SK-N-SH treated with all-trans-retinoic acid at 6 μM for 48 hours (cell line): ENCODE results near the gene SNX15.
A peak's percentile ranks its signal among the peaks of the same experiment; 100 is the strongest.
"Not testable (repeated sequence)": the region's sequence is repeated elsewhere in the genome, so short reads cannot be mapped to it uniquely, and the experiment has no call there.

Experiments
- ATAC-seq: fragments of 200-7000 bp; cut with Tn5 transposase; 3 replicates; pipeline ENCODE4 v1.9.1; 2020; ENCODE audit warnings: mild to moderate bottlenecking, moderate library complexity
- ARNTL ChIP-seq: fragments of 450-650 bp; formaldehyde crosslinking; IDR thresholded peaks from 2 replicates; pipeline ENCODE4 v1.5.0; 2020; ENCODE audit warnings: low read depth, mild to moderate bottlenecking, moderate library complexity, borderline replicate concordance
- BACH2 ChIP-seq: fragments of 250-450 bp; sonication (Bioruptor Pico); IDR thresholded peaks from 2 replicates; pipeline ENCODE4 v1.9.0; 2021; ENCODE audit warnings: mild to moderate bottlenecking, borderline replicate concordance
- CSDC2 ChIP-seq: fragments of 250-450 bp; sonication (Bioruptor Pico); IDR thresholded peaks from 2 replicates; pipeline ENCODE4 v1.5.0; 2020; ENCODE audit warnings: mild to moderate bottlenecking, moderate library complexity
- ESRRG ChIP-seq: fragments of 250-450 bp; sonication (Bioruptor Pico); IDR thresholded peaks from 2 replicates; pipeline ENCODE4 v1.6.1; 2021; ENCODE audit warnings: mild to moderate bottlenecking
- GLIS3 ChIP-seq: fragments of 250-450 bp; sonication (Bioruptor Pico); IDR thresholded peaks from 2 replicates; pipeline ENCODE4 v1.5.0; 2020; ENCODE audit warnings: mild to moderate bottlenecking, moderate library complexity
- OSR1 ChIP-seq: fragments of 250-450 bp; sonication (Bioruptor Pico); IDR thresholded peaks from 2 replicates; pipeline ENCODE4 v1.8.0; 2022; ENCODE audit warnings: moderate library complexity, mild to moderate bottlenecking, inconsistent platforms
- RARB ChIP-seq: fragments of 250-450 bp; sonication (Bioruptor Pico); IDR thresholded peaks from 2 replicates; pipeline ENCODE4 v1.8.0; 2021; ENCODE audit warnings: mild to moderate bottlenecking, moderate library complexity
- TCF4 ChIP-seq: fragments of 250-450 bp; sonication (Bioruptor Pico); IDR thresholded peaks from 2 replicates; pipeline ENCODE4 v1.8.0; 2021; ENCODE audit warnings: mild to moderate bottlenecking, moderate library complexity, borderline replicate concordance
- TOX ChIP-seq: fragments of 250-450 bp; sonication (Bioruptor Pico); IDR thresholded peaks from 2 replicates; pipeline ENCODE4 v1.8.0; 2021; ENCODE audit warnings: mild to moderate bottlenecking, moderate library complexity, borderline replicate concordance
- ZC3H10 ChIP-seq: fragments of 250-450 bp; sonication (Bioruptor Pico); IDR thresholded peaks from 2 replicates; pipeline ENCODE4 v1.5.1; 2021; ENCODE audit warnings: mild to moderate bottlenecking, moderate library complexity
- ZFP3 ChIP-seq: fragments of 250-450 bp; sonication (Bioruptor Pico); IDR thresholded peaks from 2 replicates; pipeline ENCODE4 v1.5.0; 2020; ENCODE audit warnings: mild to moderate bottlenecking, moderate library complexity
- ZFP30 ChIP-seq: fragments of 450-650 bp; formaldehyde crosslinking; IDR thresholded peaks from 2 replicates; pipeline ENCODE4 v1.5.0; 2022; ENCODE audit warnings: mild to moderate bottlenecking, moderate library complexity
- ZNF565 ChIP-seq: fragments of 450-650 bp; formaldehyde crosslinking; conservative IDR thresholded peaks from 2 replicates; pipeline ENCODE4 v1.5.0; 2020; ENCODE audit warnings: low read depth, mild to moderate bottlenecking, moderate library complexity
- ZNF8 ChIP-seq: fragments of 450-650 bp; formaldehyde crosslinking; IDR thresholded peaks from 2 replicates; pipeline ENCODE4 v1.5.0; 2020; ENCODE audit warnings: mild to moderate bottlenecking, moderate library complexity
- TF ChIP-seq, protein P1 (sequence below): fragments of 250-450 bp; sonication (Bioruptor Pico); IDR thresholded peaks from 2 replicates; pipeline ENCODE4 v1.5.0; 2020; ENCODE audit warnings: mild to moderate bottlenecking, moderate library complexity
- TF ChIP-seq, protein P2 (sequence below): fragments of 250-450 bp; sonication (Bioruptor Pico); IDR thresholded peaks from 2 replicates; pipeline ENCODE4 v1.8.0; 2020; ENCODE audit warnings: mild to moderate bottlenecking, moderate library complexity, borderline replicate concordance
- TF ChIP-seq, protein P3 (sequence below): fragments of 250-450 bp; sonication (Bioruptor Pico); IDR thresholded peaks from 2 replicates; pipeline ENCODE4 v1.5.1; 2020; ENCODE audit warnings: low read depth, mild to moderate bottlenecking, moderate library complexity
- TF ChIP-seq, protein P4 (sequence below): fragments of 250-450 bp; sonication (Bioruptor Pico); IDR thresholded peaks from 2 replicates; pipeline ENCODE4 v1.5.1; 2021; ENCODE audit warnings: mild to moderate bottlenecking, moderate library complexity

The SNX15 gene, protein sequence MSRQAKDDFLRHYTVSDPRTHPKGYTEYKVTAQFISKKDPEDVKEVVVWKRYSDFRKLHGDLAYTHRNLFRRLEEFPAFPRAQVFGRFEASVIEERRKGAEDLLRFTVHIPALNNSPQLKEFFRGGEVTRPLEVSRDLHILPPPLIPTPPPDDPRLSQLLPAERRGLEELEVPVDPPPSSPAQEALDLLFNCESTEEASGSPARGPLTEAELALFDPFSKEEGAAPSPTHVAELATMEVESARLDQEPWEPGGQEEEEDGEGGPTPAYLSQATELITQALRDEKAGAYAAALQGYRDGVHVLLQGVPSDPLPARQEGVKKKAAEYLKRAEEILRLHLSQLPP

DNA sequence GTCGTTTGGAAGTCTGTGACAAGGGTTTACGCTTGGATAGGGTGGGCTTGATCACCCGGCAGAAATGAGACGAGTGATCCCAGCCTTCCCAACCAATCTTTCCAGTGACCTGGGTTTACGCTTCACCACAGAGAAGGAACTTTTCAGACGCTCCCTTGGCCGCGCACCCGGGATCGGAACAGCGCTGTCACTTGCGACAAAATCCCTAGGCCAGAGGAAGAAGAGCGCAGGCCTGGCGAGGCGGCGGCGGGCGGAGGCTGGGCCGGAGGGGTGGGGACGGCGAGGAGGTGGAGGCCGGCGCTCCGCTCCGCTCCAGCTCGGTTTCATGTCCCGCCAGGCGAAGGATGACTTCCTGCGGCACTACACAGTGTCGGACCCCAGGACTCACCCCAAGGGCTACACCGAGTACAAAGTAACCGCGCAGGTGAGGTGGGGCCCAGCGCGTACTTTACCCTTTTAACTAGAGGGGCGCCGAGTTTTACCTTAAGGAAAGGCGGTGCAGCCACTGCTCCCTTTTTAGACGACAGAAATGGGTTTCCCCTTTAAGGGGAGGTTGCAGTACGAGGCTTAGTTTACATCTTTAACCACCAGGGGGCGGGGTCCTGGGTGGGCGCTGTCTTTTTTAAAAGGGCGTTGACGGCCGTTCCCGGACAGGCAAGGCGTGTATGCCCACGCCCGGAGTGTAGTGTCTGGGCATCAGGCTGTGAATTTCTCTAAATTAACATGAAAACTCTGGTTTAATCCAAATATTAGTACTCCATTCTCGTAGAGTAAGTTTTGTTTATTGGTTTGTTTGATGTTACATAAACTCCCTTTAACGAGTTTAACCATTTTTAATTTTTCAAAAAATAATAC, at the start of gene SNX15:
Gene SNX15 (plus strand): TSS at position 227 of the 855 bp plus-strand sequence. CDS start 99 bp downstream, at position 326.
- no peak for TF ChIP-seq TCF4 (CRISPR knock-in tag)
- no peak for TF ChIP-seq TOX (CRISPR knock-in tag)
- TF ChIP-seq, protein P1, sequence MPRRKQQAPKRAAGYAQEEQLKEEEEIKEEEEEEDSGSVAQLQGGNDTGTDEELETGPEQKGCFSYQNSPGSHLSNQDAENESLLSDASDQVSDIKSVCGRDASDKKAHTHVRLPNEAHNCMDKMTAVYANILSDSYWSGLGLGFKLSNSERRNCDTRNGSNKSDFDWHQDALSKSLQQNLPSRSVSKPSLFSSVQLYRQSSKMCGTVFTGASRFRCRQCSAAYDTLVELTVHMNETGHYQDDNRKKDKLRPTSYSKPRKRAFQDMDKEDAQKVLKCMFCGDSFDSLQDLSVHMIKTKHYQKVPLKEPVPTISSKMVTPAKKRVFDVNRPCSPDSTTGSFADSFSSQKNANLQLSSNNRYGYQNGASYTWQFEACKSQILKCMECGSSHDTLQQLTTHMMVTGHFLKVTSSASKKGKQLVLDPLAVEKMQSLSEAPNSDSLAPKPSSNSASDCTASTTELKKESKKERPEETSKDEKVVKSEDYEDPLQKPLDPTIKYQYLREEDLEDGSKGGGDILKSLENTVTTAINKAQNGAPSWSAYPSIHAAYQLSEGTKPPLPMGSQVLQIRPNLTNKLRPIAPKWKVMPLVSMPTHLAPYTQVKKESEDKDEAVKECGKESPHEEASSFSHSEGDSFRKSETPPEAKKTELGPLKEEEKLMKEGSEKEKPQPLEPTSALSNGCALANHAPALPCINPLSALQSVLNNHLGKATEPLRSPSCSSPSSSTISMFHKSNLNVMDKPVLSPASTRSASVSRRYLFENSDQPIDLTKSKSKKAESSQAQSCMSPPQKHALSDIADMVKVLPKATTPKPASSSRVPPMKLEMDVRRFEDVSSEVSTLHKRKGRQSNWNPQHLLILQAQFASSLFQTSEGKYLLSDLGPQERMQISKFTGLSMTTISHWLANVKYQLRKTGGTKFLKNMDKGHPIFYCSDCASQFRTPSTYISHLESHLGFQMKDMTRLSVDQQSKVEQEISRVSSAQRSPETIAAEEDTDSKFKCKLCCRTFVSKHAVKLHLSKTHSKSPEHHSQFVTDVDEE (CRISPR knock-in tag): no peak
- TF ChIP-seq, protein P2, sequence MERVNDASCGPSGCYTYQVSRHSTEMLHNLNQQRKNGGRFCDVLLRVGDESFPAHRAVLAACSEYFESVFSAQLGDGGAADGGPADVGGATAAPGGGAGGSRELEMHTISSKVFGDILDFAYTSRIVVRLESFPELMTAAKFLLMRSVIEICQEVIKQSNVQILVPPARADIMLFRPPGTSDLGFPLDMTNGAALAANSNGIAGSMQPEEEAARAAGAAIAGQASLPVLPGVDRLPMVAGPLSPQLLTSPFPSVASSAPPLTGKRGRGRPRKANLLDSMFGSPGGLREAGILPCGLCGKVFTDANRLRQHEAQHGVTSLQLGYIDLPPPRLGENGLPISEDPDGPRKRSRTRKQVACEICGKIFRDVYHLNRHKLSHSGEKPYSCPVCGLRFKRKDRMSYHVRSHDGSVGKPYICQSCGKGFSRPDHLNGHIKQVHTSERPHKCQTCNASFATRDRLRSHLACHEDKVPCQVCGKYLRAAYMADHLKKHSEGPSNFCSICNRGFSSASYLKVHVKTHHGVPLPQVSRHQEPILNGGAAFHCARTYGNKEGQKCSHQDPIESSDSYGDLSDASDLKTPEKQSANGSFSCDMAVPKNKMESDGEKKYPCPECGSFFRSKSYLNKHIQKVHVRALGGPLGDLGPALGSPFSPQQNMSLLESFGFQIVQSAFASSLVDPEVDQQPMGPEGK (CRISPR knock-in tag): no peak
- no peak for TF ChIP-seq ZNF565 (CRISPR knock-in tag)
- TF ChIP-seq RARB: no peak
- peak; percentile 97 for ATAC-seq

DNA sequence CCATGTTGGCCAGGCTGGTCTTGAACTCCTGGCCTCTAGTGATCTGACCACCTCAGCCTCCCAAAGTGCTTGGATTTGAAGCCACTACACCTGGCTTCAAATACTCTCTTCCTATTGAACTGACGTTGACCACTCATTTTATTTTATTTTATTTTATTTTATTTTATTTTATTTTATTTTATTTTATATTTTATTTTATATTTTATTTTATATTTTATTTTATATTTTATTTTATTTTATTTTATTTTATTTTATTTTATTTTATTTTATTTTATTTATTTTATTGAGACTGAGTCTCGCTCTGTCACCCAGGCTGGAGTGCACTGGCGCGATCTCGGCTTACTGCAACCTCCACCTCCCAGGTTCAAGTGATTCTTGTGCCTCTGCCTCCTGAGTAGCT, 43.9 kb upstream of the SNX15 start:
- not testable (repeated sequence) for ATAC-seq

DNA sequence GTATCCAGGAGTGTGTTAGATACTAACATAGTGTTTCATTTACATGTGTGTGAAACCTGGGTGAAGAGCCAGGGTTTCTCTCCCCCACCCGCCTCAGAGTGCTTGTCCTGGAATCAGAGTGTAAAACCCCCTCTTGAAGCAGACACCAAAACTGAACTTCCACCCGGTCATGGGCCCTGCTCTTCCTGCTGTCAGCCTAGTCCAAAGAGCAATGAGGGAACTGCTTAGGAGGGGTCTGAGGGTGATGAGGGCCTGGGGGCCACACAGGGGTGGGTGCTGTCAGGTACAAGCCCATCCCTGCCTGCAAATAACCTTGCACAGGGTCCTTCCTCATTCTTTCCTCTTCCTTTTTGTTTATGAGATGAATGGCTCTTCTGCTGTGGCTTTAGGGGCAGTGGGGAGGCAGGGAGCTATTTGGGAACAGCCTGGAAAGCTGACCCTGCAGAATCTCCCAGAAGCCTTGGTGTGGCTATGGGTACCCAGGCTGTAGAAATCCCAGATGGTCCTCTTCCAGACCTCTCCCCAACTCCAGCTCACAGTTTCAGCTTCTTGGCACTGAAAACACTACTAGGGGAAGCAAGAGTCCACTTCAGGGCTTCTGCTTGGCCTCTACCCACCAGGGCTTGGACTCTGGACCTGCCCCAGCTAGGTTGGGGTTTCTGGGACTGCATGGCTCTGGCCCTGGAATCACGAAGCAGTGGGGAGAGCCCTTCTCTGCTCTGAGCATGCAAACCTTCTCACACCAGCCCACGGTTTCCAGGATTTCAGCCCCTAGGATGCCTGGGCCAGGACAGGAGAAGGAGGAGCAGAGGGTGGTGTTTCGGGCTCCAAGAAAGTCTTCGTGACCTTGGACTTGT, 39.0 kb upstream of the SNX15 start:
- no peak for ATAC-seq
- no peak for TF ChIP-seq OSR1 (CRISPR knock-in tag)
- no peak for TF ChIP-seq ZFP3 (CRISPR knock-in tag)
- no peak for TF ChIP-seq ESRRG (CRISPR knock-in tag)
- no peak for TF ChIP-seq GLIS3
- no peak for TF ChIP-seq ZC3H10 (CRISPR knock-in tag)
- TF ChIP-seq, protein P3, sequence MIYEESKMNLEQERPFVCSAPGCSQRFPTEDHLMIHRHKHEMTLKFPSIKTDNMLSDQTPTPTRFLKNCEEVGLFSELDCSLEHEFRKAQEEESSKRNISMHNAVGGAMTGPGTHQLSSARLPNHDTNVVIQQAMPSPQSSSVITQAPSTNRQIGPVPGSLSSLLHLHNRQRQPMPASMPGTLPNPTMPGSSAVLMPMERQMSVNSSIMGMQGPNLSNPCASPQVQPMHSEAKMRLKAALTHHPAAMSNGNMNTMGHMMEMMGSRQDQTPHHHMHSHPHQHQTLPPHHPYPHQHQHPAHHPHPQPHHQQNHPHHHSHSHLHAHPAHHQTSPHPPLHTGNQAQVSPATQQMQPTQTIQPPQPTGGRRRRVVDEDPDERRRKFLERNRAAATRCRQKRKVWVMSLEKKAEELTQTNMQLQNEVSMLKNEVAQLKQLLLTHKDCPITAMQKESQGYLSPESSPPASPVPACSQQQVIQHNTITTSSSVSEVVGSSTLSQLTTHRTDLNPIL (CRISPR knock-in tag): no peak

DNA sequence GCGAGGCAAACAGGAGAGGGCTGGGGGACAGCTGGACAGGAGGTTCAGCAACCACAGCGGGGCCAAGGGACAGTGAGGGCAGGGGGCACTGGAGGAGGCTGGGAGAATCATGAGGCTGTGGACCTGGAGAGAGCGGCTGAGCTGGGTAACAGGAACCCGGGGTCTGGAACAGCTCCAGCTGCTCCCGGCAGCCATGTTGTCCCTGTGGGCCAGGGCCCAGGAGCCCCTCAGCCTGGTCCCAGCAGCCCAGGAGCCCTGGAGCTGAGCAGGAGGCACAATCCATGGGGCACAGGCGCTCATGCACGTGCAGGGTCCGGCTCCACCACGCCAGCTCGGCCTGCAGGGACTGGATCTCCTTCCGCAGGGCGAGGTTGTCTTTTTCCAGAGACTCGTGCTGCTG, 37.8 kb upstream of the SNX15 start:
- ATAC-seq: no peak
- TF ChIP-seq, protein P1 (CRISPR knock-in tag): no peak
- no peak for TF ChIP-seq CSDC2
- TF ChIP-seq BACH2 (CRISPR knock-in tag): no peak
- TF ChIP-seq TCF4 (CRISPR knock-in tag): no peak
- no peak for TF ChIP-seq ZFP3 (CRISPR knock-in tag)
- no peak for TF ChIP-seq ZFP30
- TF ChIP-seq, protein P2 (CRISPR knock-in tag): no peak
- no peak for TF ChIP-seq ZNF8 (CRISPR knock-in tag)
- TF ChIP-seq, protein P3 (CRISPR knock-in tag): no peak
- no peak for TF ChIP-seq ZNF565 (CRISPR knock-in tag)
- no peak for TF ChIP-seq ARNTL (CRISPR knock-in tag)
- no peak for TF ChIP-seq RARB
- TF ChIP-seq, protein P4, sequence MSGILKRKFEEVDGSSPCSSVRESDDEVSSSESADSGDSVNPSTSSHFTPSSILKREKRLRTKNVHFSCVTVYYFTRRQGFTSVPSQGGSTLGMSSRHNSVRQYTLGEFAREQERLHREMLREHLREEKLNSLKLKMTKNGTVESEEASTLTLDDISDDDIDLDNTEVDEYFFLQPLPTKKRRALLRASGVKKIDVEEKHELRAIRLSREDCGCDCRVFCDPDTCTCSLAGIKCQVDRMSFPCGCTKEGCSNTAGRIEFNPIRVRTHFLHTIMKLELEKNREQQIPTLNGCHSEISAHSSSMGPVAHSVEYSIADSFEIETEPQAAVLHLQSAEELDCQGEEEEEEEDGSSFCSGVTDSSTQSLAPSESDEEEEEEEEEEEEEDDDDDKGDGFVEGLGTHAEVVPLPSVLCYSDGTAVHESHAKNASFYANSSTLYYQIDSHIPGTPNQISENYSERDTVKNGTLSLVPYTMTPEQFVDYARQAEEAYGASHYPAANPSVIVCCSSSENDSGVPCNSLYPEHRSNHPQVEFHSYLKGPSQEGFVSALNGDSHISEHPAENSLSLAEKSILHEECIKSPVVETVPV (CRISPR knock-in tag): no peak
